ENCODE results near the gene XXYLT1.

The XXYLT1 gene

DNA sequence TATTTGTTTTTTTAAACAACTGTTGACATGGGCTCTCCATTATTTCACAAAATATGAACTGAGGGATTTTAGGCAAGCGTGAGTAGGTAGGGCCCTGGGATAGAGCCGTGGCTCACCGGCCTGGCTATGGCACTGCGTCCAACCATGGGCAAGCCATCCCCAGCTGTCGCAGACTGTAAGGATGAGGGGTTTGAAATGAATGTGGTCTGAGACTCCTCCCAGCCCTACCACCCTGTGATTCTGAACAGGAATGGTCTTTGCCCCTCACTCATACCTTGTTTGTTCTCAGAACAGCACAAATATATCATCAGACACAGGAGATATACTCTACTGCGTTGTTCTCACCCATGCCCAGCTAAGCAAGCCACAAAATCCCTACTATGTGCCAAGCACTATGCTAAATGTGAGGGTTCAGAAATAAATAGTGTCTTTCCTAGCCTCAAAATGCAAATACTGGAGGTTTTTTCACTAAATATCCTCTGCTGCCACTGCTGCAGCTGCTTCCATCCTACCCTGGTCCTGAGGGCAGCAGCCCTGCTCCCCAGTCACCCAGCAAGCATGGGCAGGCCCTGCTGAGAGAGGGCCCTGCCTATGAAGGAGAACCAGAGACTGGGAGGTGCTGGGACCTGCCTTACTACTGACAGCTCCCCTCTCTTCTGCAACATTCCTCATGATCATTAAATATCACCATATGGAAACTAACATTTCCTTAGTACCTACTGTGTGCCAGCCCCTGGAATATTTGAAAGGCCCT, 102.8 kb downstream of the XXYLT1 start:
- Histone ChIP-seq H3K4me2 (no peak overlapping the region), H3K4me3 (IDR thresholded peaks at IDR 0.05; ENCODE audit: insufficient read depth, low read depth, low read length) (no peak overlapping the region), H3K27me3 (ENCODE audit: insufficient read depth, low read depth) (no peaks in the 10 kb centered on the region), H4K20me1 (ENCODE audit: insufficient read depth) (no peaks in the 10 kb centered on the region), H2AFZ (ENCODE audit: low read depth) (no peak overlapping the region), H3K4me1 (ENCODE audit: low read depth, poor library complexity, severe bottlenecking) (peaks cover 4% of the 10 kb centered on the region), H3K36me3 (ENCODE audit: insufficient read depth) (no peaks in the 10 kb centered on the region), H3K79me2 (ENCODE audit: insufficient read depth, low read depth) (no peaks in the 10 kb centered on the region), H3K9ac (no peak overlapping the region), H3K27ac (no peak overlapping the region)
- TF ChIP-seq, protein P1, sequence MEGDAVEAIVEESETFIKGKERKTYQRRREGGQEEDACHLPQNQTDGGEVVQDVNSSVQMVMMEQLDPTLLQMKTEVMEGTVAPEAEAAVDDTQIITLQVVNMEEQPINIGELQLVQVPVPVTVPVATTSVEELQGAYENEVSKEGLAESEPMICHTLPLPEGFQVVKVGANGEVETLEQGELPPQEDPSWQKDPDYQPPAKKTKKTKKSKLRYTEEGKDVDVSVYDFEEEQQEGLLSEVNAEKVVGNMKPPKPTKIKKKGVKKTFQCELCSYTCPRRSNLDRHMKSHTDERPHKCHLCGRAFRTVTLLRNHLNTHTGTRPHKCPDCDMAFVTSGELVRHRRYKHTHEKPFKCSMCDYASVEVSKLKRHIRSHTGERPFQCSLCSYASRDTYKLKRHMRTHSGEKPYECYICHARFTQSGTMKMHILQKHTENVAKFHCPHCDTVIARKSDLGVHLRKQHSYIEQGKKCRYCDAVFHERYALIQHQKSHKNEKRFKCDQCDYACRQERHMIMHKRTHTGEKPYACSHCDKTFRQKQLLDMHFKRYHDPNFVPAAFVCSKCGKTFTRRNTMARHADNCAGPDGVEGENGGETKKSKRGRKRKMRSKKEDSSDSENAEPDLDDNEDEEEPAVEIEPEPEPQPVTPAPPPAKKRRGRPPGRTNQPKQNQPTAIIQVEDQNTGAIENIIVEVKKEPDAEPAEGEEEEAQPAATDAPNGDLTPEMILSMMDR (conservative IDR thresholded peaks at IDR 0.05; ENCODE audit: low read depth, low read length): no peak

DNA sequence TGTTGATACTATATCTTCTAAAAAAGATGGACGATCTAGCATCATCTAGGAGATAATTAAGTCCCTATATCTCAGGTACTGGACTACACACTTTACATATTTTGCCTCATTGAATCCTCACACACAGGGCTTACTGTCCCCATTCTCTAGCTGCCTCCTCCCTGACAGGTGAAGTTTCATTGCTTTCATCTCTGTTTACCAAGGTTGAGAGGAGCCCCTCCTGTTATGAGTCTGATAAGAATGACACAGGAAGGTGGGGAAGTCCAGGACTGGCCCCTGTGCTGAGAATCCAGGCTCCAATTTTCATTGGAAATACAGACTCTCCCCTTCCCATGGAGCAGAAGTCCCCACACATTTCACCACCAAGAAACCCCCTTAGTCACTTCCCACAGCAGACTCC, 105.2 kb downstream of the XXYLT1 start:
- Histone ChIP-seq H3K27me3 (ENCODE audit: insufficient read depth, low read depth) (no peaks in the 10 kb centered on the region), H3K4me3 (IDR thresholded peaks at IDR 0.05; ENCODE audit: insufficient read depth, low read depth, low read length) (no peak overlapping the region), H3K9ac (no peak overlapping the region), H3K4me1 (ENCODE audit: low read depth, poor library complexity, severe bottlenecking) (peaks cover 28% of the 10 kb centered on the region), H3K27ac (no peak overlapping the region), H3K79me2 (ENCODE audit: insufficient read depth, low read depth) (no peaks in the 10 kb centered on the region), H4K20me1 (ENCODE audit: insufficient read depth) (no peaks in the 10 kb centered on the region), H3K36me3 (ENCODE audit: insufficient read depth) (no peaks in the 10 kb centered on the region), H2AFZ (ENCODE audit: low read depth) (no peak overlapping the region), H3K4me2 (no peak overlapping the region)
- TF ChIP-seq, protein P1 (conservative IDR thresholded peaks at IDR 0.05; ENCODE audit: low read depth, low read length): no peak

DNA sequence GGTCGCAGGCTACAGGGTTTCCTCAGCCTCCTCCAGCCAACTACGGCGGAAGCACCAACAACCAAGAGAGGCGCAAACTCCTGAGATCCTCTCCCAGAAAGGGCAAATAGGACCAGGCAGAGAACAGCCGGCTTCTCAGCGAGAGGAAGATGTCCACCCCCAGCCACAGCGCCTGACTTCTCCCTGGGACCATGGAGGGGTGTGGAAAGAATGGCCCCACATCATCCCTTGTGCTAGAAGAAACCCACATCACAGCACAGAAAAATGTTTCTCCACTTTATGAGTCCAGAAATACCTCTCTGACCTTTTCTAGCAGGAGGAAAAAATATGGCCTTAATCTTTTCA, 105.7 kb downstream of the XXYLT1 start:
- no peaks in the 10 kb centered on the region for H3K27me3 ChIP-seq (ENCODE audit: insufficient read depth, low read depth)
- peaks cover 33% of the 10 kb centered on the region for H3K4me1 ChIP-seq (ENCODE audit: low read depth, poor library complexity, severe bottlenecking)
- no peak overlapping the region for H3K4me3 ChIP-seq (IDR thresholded peaks at IDR 0.05; ENCODE audit: insufficient read depth, low read depth, low read length)
- H3K36me3 ChIP-seq (ENCODE audit: insufficient read depth): no peaks in the 10 kb centered on the region
- H4K20me1 ChIP-seq (ENCODE audit: insufficient read depth): no peaks in the 10 kb centered on the region
- H3K27ac ChIP-seq: no peak overlapping the region
- no peak overlapping the region for H2AFZ ChIP-seq (ENCODE audit: low read depth)
- H3K9ac ChIP-seq: no peak overlapping the region
- TF ChIP-seq, protein P1 (conservative IDR thresholded peaks at IDR 0.05; ENCODE audit: low read depth, low read length): no peak
- no peak overlapping the region for H3K4me2 ChIP-seq
- no peaks in the 10 kb centered on the region for H3K79me2 ChIP-seq (ENCODE audit: insufficient read depth, low read depth)

DNA sequence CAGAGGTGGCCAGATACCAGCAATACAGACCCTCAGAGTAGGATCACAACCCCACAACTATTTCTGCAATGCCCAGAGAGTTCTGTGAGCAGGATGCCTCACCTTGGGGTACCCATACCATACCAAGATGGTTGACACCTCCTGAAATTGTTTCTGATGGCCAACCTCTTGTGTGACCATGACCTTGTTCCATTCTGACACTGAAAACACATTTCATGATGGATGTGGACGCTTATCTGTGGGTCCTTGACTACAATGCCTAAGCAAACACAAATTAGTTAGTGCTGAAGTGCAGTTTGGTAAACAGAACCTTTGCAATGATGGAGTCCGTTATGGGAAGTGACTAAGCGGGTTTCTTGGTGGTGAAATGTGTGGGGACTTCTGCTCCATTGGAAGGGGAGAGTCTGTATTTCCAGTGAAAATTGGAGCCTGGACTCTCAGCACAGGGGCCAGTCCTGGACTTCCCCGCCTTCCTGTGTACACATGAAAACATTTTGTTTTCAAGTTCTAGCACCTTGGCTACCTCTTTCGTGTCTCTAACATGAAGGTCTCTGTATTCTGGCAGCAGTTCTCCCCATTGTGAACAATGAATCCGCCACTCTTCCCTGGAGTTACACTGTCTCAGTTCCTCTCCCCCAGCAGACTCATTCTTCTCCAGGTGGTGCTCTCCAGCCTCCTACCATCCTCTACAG, 106.2 kb downstream of the XXYLT1 start:
- Histone ChIP-seq H3K4me3 (IDR thresholded peaks at IDR 0.05; ENCODE audit: insufficient read depth, low read depth, low read length) (no peak overlapping the region), H3K27ac (no peak overlapping the region), H2AFZ (ENCODE audit: low read depth) (no peak overlapping the region), H3K9ac (no peak overlapping the region), H3K27me3 (ENCODE audit: insufficient read depth, low read depth) (no peaks in the 10 kb centered on the region), H4K20me1 (ENCODE audit: insufficient read depth) (no peaks in the 10 kb centered on the region), H3K4me1 (ENCODE audit: low read depth, poor library complexity, severe bottlenecking) (peaks cover 38% of the 10 kb centered on the region), H3K79me2 (ENCODE audit: insufficient read depth, low read depth) (no peaks in the 10 kb centered on the region), H3K4me2 (no peak overlapping the region), H3K36me3 (ENCODE audit: insufficient read depth) (no peaks in the 10 kb centered on the region)
- TF ChIP-seq, protein P1 (conservative IDR thresholded peaks at IDR 0.05; ENCODE audit: low read depth, low read length): no peak
